Neural cell (in vitro differentiated cells): ENCODE measurements around the gene RRAS2. TPM values are rescaled to one million over a fixed set of nuclear protein-coding genes. Genes with fewer than 3 reads are reported as not detected.

Source experiments
- H2AFZ ChIP-seq: fragments of 200-600, 300-800 bp; sonication (generic), shearing (Covaris generic); 2 replicates; pipeline ENCODE4 v1.6.0; 2014; ENCODE audit warnings: low read depth, mild to moderate bottlenecking, antibody characterized with exemption, low read length, moderate library complexity
- H3F3A ChIP-seq: fragments of 200-600 bp; shearing (Covaris generic); 2 replicates; pipeline ENCODE4 v1.6.1; 2016; ENCODE audit warnings: mild to moderate bottlenecking, moderate library complexity, mixed read lengths, antibody characterized with exemption, low read length; ENCODE audit not compliant: insufficient read depth, poor library complexity, severe bottlenecking
- H3K27ac ChIP-seq: fragments of 200-600, 300-800 bp; sonication (generic), shearing (Covaris generic); 2 replicates; pipeline ENCODE4 v1.5.1; 2014; ENCODE audit warnings: mild to moderate bottlenecking, low read length, moderate library complexity
- H3K27me3 ChIP-seq: fragments of 300-800, 200-600 bp; sonication (generic), shearing (Covaris generic); 2 replicates; pipeline ENCODE4 v1.6.0; 2014; ENCODE audit warnings: mild to moderate bottlenecking, low read depth, low read length, moderate library complexity; ENCODE audit not compliant: insufficient read depth
- H3K36me3 ChIP-seq: fragments of 300-800, 200-600 bp; sonication (generic), shearing (Covaris generic); 2 replicates; pipeline ENCODE4 v1.5.1; 2014; ENCODE audit warnings: mild to moderate bottlenecking, antibody characterized with exemption, low read length, moderate library complexity; ENCODE audit not compliant: insufficient read depth
- H3K4me2 ChIP-seq: fragments of 300-800, 200-600 bp; sonication (generic), shearing (Covaris generic); 2 replicates; pipeline ENCODE4 v1.6.0; 2014; ENCODE audit warnings: mild to moderate bottlenecking, low read length
- H3K4me3 ChIP-seq: fragments of 300-800, 200-600 bp; sonication (generic), shearing (Covaris generic); 2 replicates; pipeline ENCODE4 v1.5.1; 2014; ENCODE audit warnings: mild to moderate bottlenecking, low read length, moderate library complexity
- H3K79me2 ChIP-seq: fragments of 200-600 bp; shearing (Covaris generic); replicated peaks from 2 replicates; pipeline ENCODE4 v1.6.0; 2014; ENCODE audit warnings: mild to moderate bottlenecking, low read length, moderate library complexity; ENCODE audit not compliant: insufficient read depth
- H3K9ac ChIP-seq: fragments of 300-800, 200-600 bp; sonication (generic), shearing (Covaris generic); 2 replicates; pipeline ENCODE4 v1.6.1; 2016; ENCODE audit warnings: mild to moderate bottlenecking, low read length, mixed read lengths
- H3K9me2 ChIP-seq: fragments of 200-600 bp; shearing (Covaris generic); 2 replicates; pipeline ENCODE4 v1.6.1; 2016; ENCODE audit warnings: mild to moderate bottlenecking, low read length, mixed read lengths; ENCODE audit not compliant: insufficient read depth
- H3K9me3 ChIP-seq: fragments of 200-600, 300-800 bp; sonication (generic), shearing (Covaris generic); 2 replicates; pipeline ENCODE4 v1.6.1; 2016; ENCODE audit warnings: mild to moderate bottlenecking, mixed run types, low read length, moderate library complexity, mixed read lengths
- H4K20me1 ChIP-seq: fragments of 200-600 bp; shearing (Covaris generic); 2 replicates; pipeline ENCODE4 v1.6.1; 2016; ENCODE audit warnings: mild to moderate bottlenecking, mixed run types; ENCODE audit not compliant: insufficient read depth
- CTCF ChIP-seq: fragments of 450-650 bp; IDR thresholded peaks from 2 replicates; pipeline ENCODE4 v1.5.1; 2014; ENCODE audit warnings: antibody characterized with exemption, mild to moderate bottlenecking, moderate library complexity; ENCODE audit not compliant: poor library complexity, severe bottlenecking
- EP300 ChIP-seq: fragments of 450-650 bp; conservative IDR thresholded peaks from 2 replicates; pipeline ENCODE4 v1.6.1; 2014; ENCODE audit warnings: antibody characterized with exemption, mild to moderate bottlenecking, moderate library complexity; ENCODE audit not compliant: poor library complexity, severe bottlenecking
- EZH2 ChIP-seq: fragments of 200-600, 300-800 bp; shearing (Covaris generic), sonication (generic); IDR thresholded peaks from 2 replicates; pipeline ENCODE4 v1.6.1; 2014; ENCODE audit warnings: antibody characterized with exemption, low read length, borderline replicate concordance, mild to moderate bottlenecking; ENCODE audit not compliant: insufficient read depth, poor library complexity, severe bottlenecking
- MXI1 ChIP-seq: fragments of 450-650 bp; conservative IDR thresholded peaks from 2 replicates; pipeline ENCODE4 v1.6.1; 2014; ENCODE audit warnings: antibody characterized with exemption, mild to moderate bottlenecking; ENCODE audit not compliant: poor library complexity, severe bottlenecking
- POLR2AphosphoS5 ChIP-seq: IDR thresholded peaks from 2 replicates; pipeline ENCODE4 v1.6.1; 2012
- RAD21 ChIP-seq: fragments of 450-650 bp; conservative IDR thresholded peaks from 2 replicates; pipeline ENCODE4 v1.6.1; 2014; ENCODE audit warnings: antibody characterized with exemption, mild to moderate bottlenecking, moderate library complexity
- REST ChIP-seq: IDR thresholded peaks from 2 replicates; pipeline ENCODE4 v1.6.1; 2012; ENCODE audit warnings: borderline replicate concordance
- SMC3 ChIP-seq: fragments of 450-650 bp; conservative IDR thresholded peaks from 2 replicates; pipeline ENCODE4 v1.6.1; 2014; ENCODE audit warnings: antibody characterized with exemption, mild to moderate bottlenecking, moderate library complexity; ENCODE audit not compliant: poor library complexity
- TAF1 ChIP-seq: IDR thresholded peaks from 2 replicates; pipeline ENCODE4 v1.6.1; 2012; ENCODE audit warnings: low read depth
- polyA plus RNA-seq: library from polyadenylated mRNA; depleted of rRNA; stranded (reverse); fragments of >200 nt; gene quantifications from 2 replicates; pipeline ENCODE4 v1.2.3, GENCODE V29; 2014

Gene RRAS2
- polyA plus RNA-seq, 1 donor from 2014 or later: 47.3 TPM

GRCh38 chr11:14232652-14233051 lies 126.3 kb downstream of the RRAS2 start:
- Histone ChIP-seq H3K9me3 (no peaks in the 10 kb centered on the region), H3K9me2 (no peaks in the 10 kb centered on the region), H2AFZ (no peak overlapping the region), H3K9ac (no peak overlapping the region), H3K36me3 (no peaks in the 10 kb centered on the region), H3K79me2 (no peaks in the 10 kb centered on the region), H4K20me1 (no peaks in the 10 kb centered on the region), H3K27ac (no peak overlapping the region), H3K4me2 (no peak overlapping the region), H3F3A (no peaks in the 10 kb centered on the region), H3K27me3 (no peaks in the 10 kb centered on the region), H3K4me3 (no peak overlapping the region)
- TF ChIP-seq EP300: no peak
- no peak for TF ChIP-seq POLR2AphosphoS5
- no peak for TF ChIP-seq REST
- no peak for TF ChIP-seq CTCF
- no peak for TF ChIP-seq TAF1
- TF ChIP-seq EZH2: no peak
- TF ChIP-seq SMC3: no peak
- TF ChIP-seq RAD21: no peak
- no peak for TF ChIP-seq MXI1

GRCh38 chr11:14230407-14230806 lies 128.6 kb downstream of the RRAS2 start:
- Histone ChIP-seq H3K9me3 (no peaks in the 10 kb centered on the region), H3K9ac (no peak overlapping the region), H3K4me3 (no peak overlapping the region), H3K27ac (no peak overlapping the region), H3K4me2 (no peak overlapping the region), H2AFZ (no peak overlapping the region), H3K36me3 (no peaks in the 10 kb centered on the region), H4K20me1 (no peaks in the 10 kb centered on the region), H3F3A (no peaks in the 10 kb centered on the region), H3K79me2 (no peaks in the 10 kb centered on the region), H3K9me2 (no peaks in the 10 kb centered on the region), H3K27me3 (no peaks in the 10 kb centered on the region)
- TF ChIP-seq RAD21 (no peak), EZH2 (no peak), CTCF (no peak), TAF1 (no peak), EP300 (no peak), REST (no peak), MXI1 (no peak), POLR2AphosphoS5 (no peak), SMC3 (no peak)
